GM23338 (cell line): ENCODE measurements around the gene NOA1. TPM values are rescaled to one million over a fixed set of nuclear protein-coding genes. Genes with fewer than 3 reads are reported as not detected.

Experiments
- ATAC-seq: fragments of 200-7000 bp; cut with Tn5 transposase; 3 replicates; pipeline ENCODE4 v1.9.1; 2020
- DNase-seq: peaks from one replicate; pipeline ENCODE4 v3.0.0-alpha.2; 2015; ENCODE audit warnings: low spot score
- H2AFZ ChIP-seq: fragments of 200-600 bp; sonication (generic); 2 replicates; pipeline ENCODE4 v1.8.0; 2016; ENCODE audit warnings: antibody characterized with exemption, mild to moderate bottlenecking, moderate library complexity
- H3F3A ChIP-seq: fragments of 200-600 bp; sonication (generic); replicated peaks from 2 replicates; pipeline ENCODE4 v1.8.0; 2017; ENCODE audit warnings: antibody characterized with exemption, mixed run types, low read depth
- H3K27ac ChIP-seq: fragments of 200-600 bp; sonication (generic); 2 replicates; pipeline ENCODE4 v1.6.1; 2016; ENCODE audit warnings: low read depth
- H3K27me3 ChIP-seq: fragments of 200-600 bp; sonication (generic); 2 replicates; pipeline ENCODE4 v1.8.0; 2016; ENCODE audit warnings: mild to moderate bottlenecking, mixed run types, moderate library complexity; ENCODE audit not compliant: insufficient read depth
- H3K36me3 ChIP-seq: fragments of 200-600 bp; sonication (generic); 2 replicates; pipeline ENCODE4 v1.8.0; 2016; ENCODE audit warnings: mild to moderate bottlenecking; ENCODE audit not compliant: insufficient read depth
- H3K4me1 ChIP-seq: fragments of 200-600 bp; sonication (generic); 2 replicates; pipeline ENCODE4 v1.8.0; 2016; ENCODE audit warnings: mild to moderate bottlenecking, moderate library complexity; ENCODE audit not compliant: insufficient read depth
- H3K4me2 ChIP-seq: fragments of 200-600 bp; sonication (generic); 2 replicates; pipeline ENCODE4 v1.7.1; 2017; ENCODE audit warnings: mixed run types
- H3K4me3 ChIP-seq: fragments of 200-600 bp; sonication (generic); 2 replicates; pipeline ENCODE4 v1.6.1; 2016; ENCODE audit warnings: mixed run types
- H3K79me2 ChIP-seq: fragments of 200-600 bp; sonication (generic); replicated peaks from 2 replicates; pipeline ENCODE4 v1.8.0; 2017; ENCODE audit warnings: mild to moderate bottlenecking; ENCODE audit not compliant: insufficient read depth
- H3K9me2 ChIP-seq: fragments of 200-600 bp; sonication (generic); 2 replicates; pipeline ENCODE4 v1.8.0; 2017; ENCODE audit not compliant: insufficient read depth
- H4K20me1 ChIP-seq: fragments of 200-600 bp; sonication (generic); replicated peaks from 2 replicates; pipeline ENCODE4 v1.8.0; 2017; ENCODE audit warnings: mild to moderate bottlenecking; ENCODE audit not compliant: insufficient read depth
- H3K27ac Mint-ChIP-seq: 2 replicates; pipeline ENCODE4 v1.8.0; 2020; ENCODE audit warnings: inconsistent platforms, mild to moderate bottlenecking, moderate library complexity, mixed read lengths
- H3K27me3 Mint-ChIP-seq: 3 replicates; pipeline ENCODE4 v1.8.0; 2022; ENCODE audit warnings: low read depth, mild to moderate bottlenecking, moderate library complexity, mixed read lengths, inconsistent platforms; ENCODE audit not compliant: insufficient read depth, poor library complexity
- H3K36me3 Mint-ChIP-seq: 3 replicates; pipeline ENCODE4 v1.8.0; 2021; ENCODE audit warnings: low read depth, mild to moderate bottlenecking, inconsistent platforms, moderate library complexity, mixed read lengths
- H3K4me1 Mint-ChIP-seq: 3 replicates; pipeline ENCODE4 v1.8.0; 2020; ENCODE audit warnings: mild to moderate bottlenecking, inconsistent platforms, mixed read lengths
- H3K4me3 Mint-ChIP-seq: 3 replicates; pipeline ENCODE4 v1.8.0; 2021; ENCODE audit warnings: moderate library complexity, mild to moderate bottlenecking, inconsistent platforms, mixed read lengths
- H3K9me3 Mint-ChIP-seq: 3 replicates; pipeline ENCODE4 v1.8.0; 2020; ENCODE audit warnings: moderate library complexity, mild to moderate bottlenecking, inconsistent platforms, mixed read lengths
- ETS1 ChIP-seq: IDR thresholded peaks from 2 replicates; pipeline ENCODE4 v1.6.1; 2016; ENCODE audit warnings: antibody characterized with exemption
- JUNB ChIP-seq: IDR thresholded peaks from one replicate; pipeline ENCODE4 v1.6.1; 2016; ENCODE audit warnings: antibody characterized with exemption; ENCODE audit not compliant: unreplicated experiment
- REST ChIP-seq: IDR thresholded peaks from one replicate; pipeline ENCODE4 v1.6.1; 2018; ENCODE audit warnings: antibody characterized with exemption; ENCODE audit not compliant: unreplicated experiment
- ZNF114 ChIP-seq: fragments of 250-450 bp; sonication (Bioruptor Pico); IDR thresholded peaks from 2 replicates; pipeline ENCODE4 v1.5.0; 2020; ENCODE audit warnings: mild to moderate bottlenecking, moderate library complexity
- ZNF331 ChIP-seq: fragments of 250-450 bp; sonication (Bioruptor Pico); IDR thresholded peaks from 2 replicates; pipeline ENCODE4 v1.5.0; 2020; ENCODE audit warnings: low read depth, mild to moderate bottlenecking, moderate library complexity
- ZNF462 ChIP-seq: fragments of 250-450 bp; sonication (Bioruptor Pico); IDR thresholded peaks from 2 replicates; pipeline ENCODE4 v1.5.0; 2020; ENCODE audit warnings: mild to moderate bottlenecking, moderate library complexity
- polyA plus RNA-seq: library from polyadenylated mRNA; unstranded; fragments of >200 nt; fragmentation: Nextera tagmentation; extraction: Ambion mirVana; gene quantifications from 2 replicates; pipeline ENCODE4 v1.2.1, GENCODE V29; 2016
- total RNA-seq: library from RNA; depleted of rRNA; stranded (reverse); fragments of >200 nt; shearing (Covaris generic); gene quantifications from 2 replicates; pipeline ENCODE4 v1.2.3, GENCODE V29; 2014

NOA1 gene
- total and polyA plus RNA-seq, 2 experiments from 2014 or later = 15.1 to 50.2 TPM

GRCh38 chr4:56972809-56973208 is 4.6 kb downstream of the NOA1 start:
- H3K4me1 ChIP-seq = no peaks in the 10 kb centered on the region
- H3K4me3 ChIP-seq = no peak overlapping the region
- ATAC-seq (no peak), DNase-seq (no peak)
- H3K36me3 Mint-ChIP-seq = peaks cover 44% of the 10 kb centered on the region
- H3K79me2 ChIP-seq = peaks cover 34% of the 10 kb centered on the region
- no peak overlapping the region for H2AFZ ChIP-seq
- no peaks in the 10 kb centered on the region for H3K9me2 ChIP-seq
- no peaks in the 10 kb centered on the region for H3F3A ChIP-seq
- no peak overlapping the region for H3K4me2 ChIP-seq
- no peaks in the 10 kb centered on the region for H3K27me3 ChIP-seq
- H3K27ac Mint-ChIP-seq = no peak overlapping the region
- H3K27me3 Mint-ChIP-seq = peaks cover 5% of the 10 kb centered on the region
- H3K36me3 ChIP-seq = peaks cover 47% of the 10 kb centered on the region
- no peak overlapping the region for H3K27ac ChIP-seq
- H3K4me3 Mint-ChIP-seq = no peak overlapping the region
- H3K9me3 Mint-ChIP-seq = no peaks in the 10 kb centered on the region
- TF ChIP-seq REST = no peak
- TF ChIP-seq ZNF114 (CRISPR knock-in tag) = no peak
- TF ChIP-seq JUNB = no peak
- no peak for TF ChIP-seq ZNF331 (CRISPR knock-in tag)
- H3K4me1 Mint-ChIP-seq = peaks cover 9% of the 10 kb centered on the region; the same call in 2 of the 3 replicates
- peaks cover 44% of the 10 kb centered on the region for H4K20me1 ChIP-seq

GRCh38 chr4:56972389-56972788 is 5.0 kb downstream of the NOA1 start:
- H3K4me1 Mint-ChIP-seq = peaks cover 9% of the 10 kb centered on the region; the same call in 2 of the 3 replicates
- DNase-seq = no peak
- H3K27ac Mint-ChIP-seq = no peak overlapping the region
- Histone ChIP-seq H3K4me1 (no peaks in the 10 kb centered on the region), H3K79me2 (peaks cover 34% of the 10 kb centered on the region), H4K20me1 (peaks cover 44% of the 10 kb centered on the region), H3K9me2 (no peaks in the 10 kb centered on the region), H3K4me2 (no peak overlapping the region), H3K27me3 (no peaks in the 10 kb centered on the region), H2AFZ (no peak overlapping the region), H3K36me3 (peaks cover 51% of the 10 kb centered on the region), H3K4me3 (no peak overlapping the region), H3F3A (no peaks in the 10 kb centered on the region), H3K27ac (no peak overlapping the region)
- ATAC-seq = no peak
- no peaks in the 10 kb centered on the region for H3K9me3 Mint-ChIP-seq
- H3K36me3 Mint-ChIP-seq = peaks cover 46% of the 10 kb centered on the region
- H3K27me3 Mint-ChIP-seq = peaks cover 1% of the 10 kb centered on the region
- no peak overlapping the region for H3K4me3 Mint-ChIP-seq
- no peak for TF ChIP-seq ZNF462 (CRISPR knock-in tag)
- TF ChIP-seq ETS1 = no peak
- no peak for TF ChIP-seq REST
